CD4-positive, alpha-beta T cell treated with Interleukin-6 at 100 ng/mL for 8 hours (primary cell): ENCODE measurements around the gene PCDH15.

Experiments used
- DNase-seq: peaks from one replicate; pipeline ENCODE4 v3.0.0-alpha.2; 2020; ENCODE audit warnings: mixed read lengths, low spot score

PCDH15 gene

DNA sequence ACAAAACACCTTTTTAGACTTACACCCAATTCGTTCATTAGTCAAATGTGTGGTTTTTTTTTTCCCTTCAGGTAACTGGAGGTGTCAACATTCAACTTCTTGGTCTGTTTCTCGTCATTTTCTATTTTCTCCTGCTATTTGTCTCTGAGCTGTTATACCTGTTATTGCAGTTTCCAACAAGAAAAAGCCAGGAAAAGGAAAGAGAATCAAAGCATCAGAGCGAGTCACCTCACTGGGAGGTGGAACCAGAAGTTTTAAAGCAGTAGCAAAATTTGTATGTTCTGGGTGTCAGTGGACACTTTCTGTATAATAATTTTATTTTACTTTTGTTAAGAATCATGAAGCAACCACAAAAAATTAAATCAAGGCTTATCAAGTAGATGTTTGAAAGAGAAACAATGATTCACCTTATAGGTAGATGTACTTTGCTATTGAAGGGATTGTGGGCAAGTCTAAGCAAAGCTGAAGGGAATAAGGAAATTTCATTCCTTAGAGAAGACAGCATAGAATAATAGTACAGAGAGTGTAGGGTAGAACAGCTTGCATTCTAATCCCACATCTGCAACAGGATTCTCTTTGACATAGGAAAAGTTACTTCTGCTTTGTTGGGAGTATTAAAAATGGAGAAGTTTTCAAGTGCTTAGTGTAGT is 675.8 kb downstream of the PCDH15 start:
- DNase-seq, result no peak

DNA sequence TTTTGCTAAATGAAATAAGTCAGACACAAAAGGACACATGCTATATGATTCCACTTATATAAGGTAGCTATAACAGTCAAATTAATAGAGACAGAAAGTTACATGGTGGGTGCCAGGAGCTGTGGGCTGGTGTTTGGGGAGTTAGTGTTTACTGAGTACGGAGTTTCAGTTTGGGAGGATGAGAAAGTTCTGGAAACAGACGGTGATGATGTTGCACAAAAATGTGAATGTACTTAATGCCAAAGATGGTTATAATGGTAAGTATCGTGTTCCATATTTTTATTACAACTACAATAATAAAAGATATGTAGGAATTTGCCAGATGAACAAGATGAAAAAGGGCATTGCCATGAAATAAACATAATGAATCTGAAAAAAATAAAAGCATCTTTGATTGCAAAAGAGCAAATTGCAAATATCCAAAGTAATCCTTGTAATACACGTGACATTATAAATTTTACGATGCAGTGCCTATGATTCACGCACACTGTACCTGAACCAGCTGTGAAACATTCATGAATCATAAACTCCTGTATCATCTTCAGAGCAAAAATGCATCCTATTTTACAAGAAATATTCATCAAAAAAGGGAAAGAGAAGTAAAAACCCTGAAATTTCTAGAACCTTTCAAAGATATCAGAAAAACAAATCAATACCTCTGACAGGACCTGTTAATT is 676.7 kb downstream of the PCDH15 start:
- DNase-seq, result no peak

DNA sequence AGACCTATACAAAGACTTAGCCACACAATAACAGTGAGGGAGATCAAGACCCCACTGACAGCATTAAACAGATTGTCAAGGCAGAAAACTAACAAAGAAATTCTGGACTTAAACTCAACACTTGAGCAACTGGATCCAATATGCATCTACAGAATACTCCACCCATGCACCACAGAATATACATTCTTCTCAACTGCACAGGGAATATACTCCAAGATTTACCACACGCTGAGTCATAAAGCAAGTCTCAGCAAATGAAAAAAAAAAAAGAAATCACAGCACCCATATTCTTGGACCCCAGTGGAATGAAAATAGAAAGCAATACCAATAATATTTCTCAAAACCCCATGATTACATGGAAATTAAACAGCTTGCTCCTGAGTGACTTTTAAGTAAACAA is 680.2 kb downstream of the PCDH15 start:
- DNase-seq, result no peak

DNA sequence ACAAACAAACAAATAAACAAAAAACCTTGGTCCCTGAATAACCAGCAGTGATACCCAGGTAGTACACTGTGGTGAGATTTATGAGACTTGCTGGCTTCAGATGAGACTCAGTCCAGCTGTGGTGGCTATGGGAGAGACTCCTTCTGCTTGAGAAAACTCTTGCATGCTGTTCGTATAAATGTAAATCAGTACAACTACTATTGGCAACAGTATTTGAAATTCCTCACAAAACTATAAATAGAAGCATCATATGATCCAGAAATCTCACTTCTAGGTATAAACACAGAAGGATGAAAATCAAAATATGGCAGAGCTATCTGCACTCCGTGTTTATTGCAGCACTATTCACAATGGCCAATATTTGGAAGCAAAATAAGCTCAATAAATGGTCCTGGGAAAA is 692.1 kb downstream of the PCDH15 start:
- DNase-seq, result no peak

DNA sequence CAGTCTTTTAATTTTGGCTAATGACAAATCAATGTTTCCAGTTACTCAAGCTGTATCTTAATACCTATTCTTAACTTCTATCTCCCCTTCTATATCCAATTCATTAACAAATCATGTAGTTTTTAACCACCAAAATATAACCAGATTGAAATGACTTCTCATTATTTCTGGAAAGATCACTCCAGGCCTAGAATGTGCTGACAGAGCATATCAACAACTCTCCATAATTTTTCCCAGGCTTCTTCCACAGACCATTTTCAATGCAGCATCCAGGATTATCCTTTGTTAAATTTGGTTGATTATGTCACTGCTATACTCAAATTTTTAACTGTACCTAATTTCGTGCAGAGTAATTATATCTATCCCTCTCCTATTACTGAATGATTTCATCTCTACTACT is 704.1 kb downstream of the PCDH15 start:
- DNase-seq, result no peak

DNA sequence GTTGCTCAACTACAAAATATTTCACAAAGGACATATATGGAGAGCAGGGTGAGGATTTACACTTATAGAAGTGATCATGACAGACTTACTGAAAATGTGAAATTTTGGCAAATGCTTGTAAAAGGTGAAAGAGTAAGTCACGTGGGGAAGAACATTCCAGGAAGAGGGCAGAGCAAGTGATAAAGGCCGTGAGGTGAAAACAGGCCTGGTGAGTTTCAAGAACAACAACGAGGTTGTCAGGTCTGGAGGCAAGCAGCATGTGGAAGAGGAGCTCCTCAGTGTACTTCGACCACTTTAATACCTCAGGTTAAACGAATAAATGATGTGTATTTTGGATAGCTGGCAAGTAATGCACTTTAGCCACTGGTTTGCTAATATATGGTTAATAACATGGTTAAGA is 706.7 kb downstream of the PCDH15 start:
- DNase-seq, result no peak

DNA sequence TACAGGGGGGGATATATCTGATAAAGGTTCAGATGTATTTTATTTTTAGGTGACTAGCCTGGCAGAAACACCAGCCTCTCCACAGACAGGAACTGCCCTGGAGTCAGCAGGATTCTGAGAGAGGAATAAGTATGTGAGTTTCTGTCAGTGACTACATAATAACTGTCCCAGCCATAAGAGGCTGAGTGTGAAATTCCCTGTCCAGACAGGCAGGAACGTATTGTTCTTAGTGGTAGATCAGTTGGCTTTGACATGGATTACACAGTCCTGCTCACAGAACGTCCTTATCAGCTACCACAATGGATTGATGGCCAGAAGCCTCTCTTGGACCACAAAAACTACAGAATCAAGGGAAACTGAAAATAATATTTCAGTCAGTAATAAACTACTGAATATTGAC is 709.8 kb downstream of the PCDH15 start:
- DNase-seq, result no peak

DNA sequence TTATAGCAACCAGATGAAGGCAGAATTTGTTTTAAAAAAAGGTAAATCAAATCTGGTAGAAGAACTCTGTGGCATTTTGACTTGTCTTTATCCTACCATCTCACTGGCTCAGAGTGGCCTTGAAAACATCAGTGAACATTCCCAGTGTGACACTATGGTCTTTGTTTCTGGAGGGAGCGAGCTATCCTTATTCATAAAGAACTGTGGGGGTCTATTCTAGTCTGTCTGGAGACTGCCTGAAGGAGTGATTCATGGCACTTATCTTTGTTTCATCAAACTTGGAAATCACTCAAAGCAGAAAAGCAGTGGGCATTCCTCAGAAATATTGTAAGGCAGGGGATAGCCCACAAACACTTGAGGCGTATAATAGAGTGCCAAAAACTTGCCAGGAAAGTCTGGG is 719.1 kb downstream of the PCDH15 start:
- DNase-seq, result no peak

DNA sequence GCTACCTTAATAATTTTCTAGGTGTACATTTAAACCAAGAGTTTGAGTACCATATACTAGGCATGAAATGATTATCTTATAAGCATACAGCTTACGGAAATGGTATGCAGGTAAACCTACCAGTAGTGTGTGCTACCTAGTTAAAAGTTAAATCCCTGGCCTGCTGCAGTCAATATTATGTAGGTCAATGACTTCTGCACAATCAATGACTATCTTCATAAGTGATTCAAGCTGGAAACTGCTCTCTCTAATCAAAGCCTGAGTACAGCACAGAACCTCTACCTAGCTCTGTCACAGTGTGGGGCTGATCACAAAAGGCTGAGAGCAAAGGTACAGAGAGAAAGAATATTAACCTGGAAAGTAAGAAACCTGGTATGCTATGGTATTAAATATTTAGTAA is 733.7 kb downstream of the PCDH15 start:
- no peak for DNase-seq

DNA sequence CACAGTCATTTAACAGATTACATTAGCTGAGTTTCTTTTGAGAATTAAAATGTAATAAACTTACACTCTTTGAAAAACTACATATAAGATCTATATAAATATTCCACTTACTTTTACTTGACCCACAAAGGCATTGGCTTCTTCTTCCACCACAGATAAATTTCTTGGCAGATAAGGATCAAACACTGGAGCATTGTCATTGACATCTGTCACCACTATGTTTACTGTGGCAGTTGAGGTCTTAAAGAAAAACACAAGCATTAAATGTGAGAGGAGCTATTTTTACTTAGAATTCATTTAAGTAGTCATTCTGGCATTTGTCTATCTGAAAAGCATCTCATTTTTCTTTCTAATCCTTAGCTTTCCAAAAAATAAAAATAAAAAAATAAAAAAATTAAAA is 734.4 kb downstream of the PCDH15 start:
- no peak for DNase-seq

DNA sequence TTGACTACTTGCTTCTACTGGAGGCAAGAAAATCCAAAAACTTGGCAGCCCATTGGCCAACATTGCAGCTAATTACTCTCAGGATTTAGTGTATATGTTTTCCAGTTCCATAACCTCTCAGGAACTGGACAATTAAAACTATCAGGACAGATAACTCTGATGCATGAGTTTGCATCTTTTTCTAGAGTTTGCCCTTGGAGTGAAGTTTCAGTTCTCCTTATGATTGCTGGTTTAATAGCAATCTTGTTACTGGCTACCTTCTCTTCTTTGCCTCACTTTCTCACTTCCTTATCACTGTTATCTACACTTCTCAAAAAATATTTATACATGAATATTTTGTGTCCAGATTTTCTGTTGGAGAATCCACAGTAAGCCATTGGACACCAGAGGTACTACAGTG is 735.9 kb downstream of the PCDH15 start:
- DNase-seq, result no peak

DNA sequence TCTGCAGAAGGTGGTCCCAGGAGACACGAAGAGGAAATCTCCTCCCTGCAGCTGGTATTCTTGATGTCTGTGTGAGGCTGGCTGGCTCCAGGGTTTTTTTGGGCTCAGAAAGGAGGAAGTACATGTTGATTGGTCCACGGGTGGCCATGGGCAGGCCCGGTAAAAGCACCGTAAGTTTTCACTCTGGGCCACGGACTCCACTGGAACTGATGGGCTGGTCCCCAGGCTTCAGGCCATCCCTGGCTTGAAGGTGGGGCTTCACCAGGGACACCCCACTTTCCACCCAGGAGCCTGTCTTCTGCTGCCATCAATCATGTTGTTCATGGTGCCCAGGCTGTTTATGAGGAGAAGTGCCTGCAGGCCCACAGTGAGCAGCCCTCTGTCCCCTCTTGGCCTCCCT is 736.8 kb downstream of the PCDH15 start:
- no peak for DNase-seq

DNA sequence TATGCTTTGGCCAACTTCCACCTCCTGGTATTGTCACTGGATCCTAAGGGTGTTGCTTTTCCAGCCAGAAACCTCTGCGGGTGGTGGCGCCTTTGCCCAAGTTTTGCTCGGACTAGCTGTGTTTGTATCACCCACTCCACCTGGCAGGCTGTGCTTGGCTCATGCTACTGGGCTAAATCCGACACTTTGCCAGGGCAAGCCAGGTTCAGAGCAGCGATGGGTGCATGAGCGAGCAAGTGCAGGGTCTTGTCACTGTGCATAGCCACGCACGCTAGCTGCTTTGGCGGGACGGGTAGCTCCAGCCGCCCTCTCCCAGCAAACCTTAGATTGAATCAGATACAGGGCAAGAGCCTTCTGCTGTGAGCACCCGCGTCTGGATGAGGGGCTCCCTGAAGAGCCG is 737.5 kb downstream of the PCDH15 start:
- no peak for DNase-seq

DNA sequence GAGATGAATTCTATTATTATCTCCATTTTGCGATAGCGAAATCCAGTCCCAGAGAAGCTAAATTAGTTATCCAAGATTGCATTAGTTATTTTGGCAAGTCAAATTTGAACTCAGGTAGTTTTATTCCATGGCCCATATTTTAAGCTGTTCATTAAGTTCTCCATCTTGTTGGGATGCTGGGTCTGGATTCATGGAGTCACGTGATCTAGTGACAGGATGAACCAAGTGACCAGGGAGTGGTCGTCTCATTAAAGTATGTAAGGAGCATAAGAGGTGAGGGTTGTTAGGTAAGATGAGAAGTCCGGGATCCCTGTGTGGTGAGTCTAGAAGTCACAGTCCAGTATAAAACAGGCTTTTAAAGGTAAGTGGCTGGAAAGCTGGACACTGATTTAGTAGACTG is 740.5 kb downstream of the PCDH15 start:
- DNase-seq, result no peak

DNA sequence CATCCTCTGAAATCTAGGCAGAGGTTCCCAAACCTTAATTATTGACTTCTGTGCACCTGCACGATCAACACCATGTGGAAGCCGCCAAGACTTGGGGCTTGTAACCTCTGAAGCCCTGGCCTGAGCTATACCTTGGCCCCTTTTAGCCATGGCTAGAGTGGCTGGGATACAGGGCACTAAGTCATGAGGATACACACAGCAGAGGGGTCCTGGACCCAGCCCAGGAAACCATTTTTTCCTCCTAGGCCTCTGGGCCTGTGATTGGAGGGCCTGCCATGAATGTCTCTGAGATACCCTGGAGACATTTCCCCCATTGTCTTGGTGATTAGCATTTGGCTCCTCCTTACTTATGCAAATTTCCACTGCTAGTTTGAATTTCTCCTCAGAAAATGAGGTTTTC is 743.7 kb downstream of the PCDH15 start:
- DNase-seq, result no peak

DNA sequence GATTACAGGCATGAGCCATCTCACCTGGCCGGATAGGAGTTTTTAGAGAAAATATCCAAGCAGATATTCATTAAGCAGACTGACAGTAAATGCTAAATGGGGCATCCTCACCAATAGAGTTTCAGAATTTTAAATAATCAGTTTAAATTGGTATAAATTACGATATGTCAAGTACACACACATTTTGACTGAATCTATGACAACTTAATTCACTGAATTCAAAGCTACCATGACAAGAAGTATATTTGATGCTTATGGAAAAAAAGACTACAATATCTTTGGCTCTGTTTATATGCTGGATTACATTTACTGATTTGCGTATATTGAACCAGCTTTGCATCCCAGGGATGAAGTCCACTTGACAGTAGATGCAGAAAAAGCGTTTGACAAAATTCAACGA is 774.7 kb downstream of the PCDH15 start:
- DNase-seq, result no peak

DNA sequence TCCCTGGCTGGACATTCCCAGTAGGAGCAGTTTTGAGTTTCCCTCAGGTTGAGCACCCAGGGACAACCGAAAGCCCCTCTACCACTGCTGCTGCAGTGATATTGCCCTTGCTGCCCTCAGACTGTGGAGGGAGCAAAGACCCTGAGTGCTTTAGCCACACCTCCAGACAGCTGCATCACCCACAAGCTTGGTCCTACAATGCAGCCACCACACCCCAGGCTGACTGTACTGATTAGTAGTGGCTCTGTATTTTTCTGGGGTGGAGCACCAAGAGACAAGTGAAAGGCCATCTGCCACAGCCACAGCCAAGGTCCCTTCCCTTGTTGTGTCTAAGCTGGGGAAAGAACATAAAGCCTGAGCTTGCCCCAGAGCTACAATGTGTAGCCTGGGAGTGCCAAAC is 789.9 kb downstream of the PCDH15 start:
- no peak for DNase-seq

DNA sequence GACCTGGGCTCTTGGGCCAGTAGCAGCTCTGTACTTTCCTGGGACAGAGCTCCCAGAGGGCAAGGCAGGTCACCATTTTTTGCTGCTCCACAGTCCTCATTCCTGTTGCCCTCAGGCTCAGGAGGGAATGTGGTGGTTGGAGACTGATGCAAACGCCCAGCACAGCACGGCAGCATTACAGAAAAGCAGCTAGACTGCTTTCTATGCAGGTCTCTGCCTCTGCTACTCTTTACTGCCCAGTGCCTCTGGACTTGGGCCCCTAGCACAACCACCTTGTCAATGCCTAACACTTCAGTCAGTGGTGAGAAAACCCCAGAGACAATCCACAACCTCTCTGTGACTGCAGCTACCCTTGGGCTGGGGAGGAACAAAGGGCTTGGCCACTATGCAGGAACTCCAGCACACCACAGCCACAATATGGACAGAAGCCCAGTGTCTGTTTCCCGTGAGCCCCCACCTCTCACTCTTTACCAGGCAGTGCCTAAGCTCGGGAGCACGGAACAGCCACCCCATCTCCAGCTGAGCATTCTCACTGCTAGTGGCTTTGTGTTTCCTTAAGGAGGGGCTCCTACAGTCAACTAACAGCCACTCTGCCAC is 790.6 kb downstream of the PCDH15 start:
- no peak for DNase-seq

DNA sequence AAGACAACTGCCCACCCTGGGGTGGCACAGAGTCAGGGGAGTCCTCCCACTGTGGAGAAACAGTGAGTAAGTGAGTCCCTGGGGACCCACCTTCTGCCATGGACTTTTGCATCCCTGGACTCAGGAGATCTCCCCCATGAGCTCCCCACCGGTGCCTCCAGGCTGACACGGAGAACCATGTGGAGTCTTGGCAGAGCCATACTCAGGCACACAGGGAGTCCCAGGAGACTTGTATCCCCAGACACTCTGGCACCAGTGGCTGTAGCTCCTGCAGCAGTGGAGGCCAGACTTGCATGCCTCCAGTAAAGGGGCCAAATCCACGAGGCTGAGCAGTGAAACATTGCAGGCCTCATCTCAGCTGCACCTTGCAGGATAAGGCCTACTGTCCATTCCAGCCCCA is 791.4 kb downstream of the PCDH15 start:
- no peak for DNase-seq

DNA sequence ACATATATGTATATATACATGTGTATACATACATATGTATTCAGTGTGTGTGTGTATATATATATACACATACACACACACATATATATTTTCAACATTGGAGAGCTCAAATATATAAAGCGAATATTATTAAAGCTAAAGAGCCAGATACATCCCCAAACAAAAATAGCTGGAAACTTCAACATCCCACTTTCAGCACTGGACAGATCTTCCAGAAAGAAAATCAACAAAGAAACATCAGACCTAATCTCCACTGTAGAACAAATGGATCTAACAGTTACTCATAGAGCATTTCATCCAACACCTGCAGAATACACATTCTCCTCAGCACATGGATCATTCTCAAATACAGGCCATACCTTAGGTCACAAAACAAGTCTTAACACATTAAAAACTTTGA is 799.0 kb downstream of the PCDH15 start:
- DNase-seq, result no peak

DNA sequence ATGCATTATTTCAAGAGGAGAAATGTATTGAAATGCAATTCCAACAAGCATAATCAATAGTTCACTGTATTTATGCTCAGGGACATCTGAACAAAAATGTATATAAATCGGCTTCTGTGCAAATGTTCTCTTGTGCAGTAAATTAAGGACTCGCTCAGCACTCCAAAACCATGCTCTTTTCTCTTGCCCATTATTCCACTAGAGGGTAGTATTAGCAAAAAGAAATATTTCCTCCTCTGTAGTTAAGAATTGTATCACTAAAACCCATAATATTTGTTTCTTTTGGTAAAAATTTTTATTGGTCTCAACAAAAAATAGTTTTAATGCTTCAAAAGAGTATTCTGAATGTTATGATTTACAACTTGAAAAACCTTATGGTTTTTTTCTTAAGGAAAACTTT is 803.1 kb downstream of the PCDH15 start:
- DNase-seq, result no peak

DNA sequence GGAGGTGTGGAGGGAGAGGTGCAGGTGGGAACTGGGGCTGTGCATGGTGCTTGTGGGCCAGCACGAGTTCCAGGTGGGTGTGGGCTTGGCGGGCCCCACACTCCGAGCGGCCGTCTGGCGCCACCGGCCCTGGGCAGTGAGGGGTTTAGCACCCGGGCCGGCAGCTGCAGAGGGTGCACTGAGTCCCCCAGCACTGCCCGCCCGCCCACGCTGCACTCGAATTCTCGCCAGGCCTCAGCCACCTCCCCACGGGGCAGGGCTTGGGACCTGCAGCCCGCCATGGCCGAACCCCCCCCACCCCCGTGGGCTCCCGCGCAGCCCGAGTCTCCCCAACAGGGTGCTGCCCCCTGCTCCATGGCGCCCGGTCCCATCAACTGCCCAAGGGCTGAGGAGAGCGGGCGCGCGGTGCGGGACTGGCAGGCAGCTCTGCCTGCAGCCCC is 810.2 kb downstream of the PCDH15 start:
- DNase-seq, result no peak

DNA sequence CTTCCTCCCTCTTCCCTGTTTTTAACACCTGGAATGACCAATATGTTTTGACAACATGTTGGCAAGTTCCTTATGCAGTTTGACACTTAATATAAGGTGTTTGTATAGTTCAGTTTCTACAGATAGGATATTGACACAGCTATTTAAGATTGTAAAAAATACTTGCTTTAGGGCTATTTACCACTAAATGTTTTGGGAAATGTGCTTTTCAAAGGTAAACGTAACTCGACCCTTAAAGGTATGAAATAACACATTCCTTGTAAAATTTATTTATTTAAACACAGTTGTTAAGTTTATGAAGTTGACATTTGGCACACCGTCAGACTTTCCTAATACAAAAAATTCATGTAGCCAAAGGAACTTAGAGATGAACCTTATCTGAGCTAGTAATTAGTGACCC is 817.6 kb downstream of the PCDH15 start:
- no peak for DNase-seq

DNA sequence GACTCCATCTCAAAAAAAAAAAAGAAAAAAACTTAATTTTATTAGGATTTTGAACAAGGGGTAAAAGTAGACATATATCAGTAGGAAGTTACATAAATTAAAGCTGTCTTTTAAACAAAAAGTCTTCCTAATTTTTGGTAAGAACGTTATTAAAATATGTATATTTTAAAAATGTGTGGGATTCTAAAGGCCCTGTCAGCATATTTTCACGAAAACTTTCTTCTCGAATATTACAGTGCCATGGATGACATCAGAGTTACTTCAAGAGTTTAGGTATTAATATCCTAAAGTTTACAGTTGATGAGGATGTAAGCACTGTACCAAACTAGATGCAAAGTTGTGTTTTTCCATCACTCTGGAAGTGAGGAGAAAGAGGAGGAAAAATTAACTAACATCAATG is 820.8 kb downstream of the PCDH15 start:
- DNase-seq, result no peak
